ENCODE results near the gene TTC9C.

DNA sequence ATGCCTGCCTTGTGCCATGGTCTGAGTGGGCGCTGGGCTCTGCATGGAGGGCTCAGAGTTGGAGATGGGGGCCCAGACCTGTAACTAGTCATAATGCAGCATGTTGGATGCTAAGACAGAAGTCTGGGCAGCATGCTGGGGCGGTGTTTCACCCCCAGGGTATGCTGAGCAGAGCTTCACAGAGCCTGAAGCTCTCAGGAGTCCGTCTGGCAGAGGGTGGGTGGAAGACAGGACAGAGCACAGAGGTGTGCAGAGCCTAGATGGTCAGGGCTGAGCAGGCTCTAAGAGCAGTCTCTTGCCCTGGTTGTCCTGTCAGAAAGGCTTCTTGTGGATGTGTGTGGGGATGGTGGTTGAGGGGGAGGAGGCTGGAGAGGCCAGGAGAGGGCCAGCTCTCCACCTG lies 50.2 kb downstream of the TTC9C start:
- TF ChIP-seq, protein P1, sequence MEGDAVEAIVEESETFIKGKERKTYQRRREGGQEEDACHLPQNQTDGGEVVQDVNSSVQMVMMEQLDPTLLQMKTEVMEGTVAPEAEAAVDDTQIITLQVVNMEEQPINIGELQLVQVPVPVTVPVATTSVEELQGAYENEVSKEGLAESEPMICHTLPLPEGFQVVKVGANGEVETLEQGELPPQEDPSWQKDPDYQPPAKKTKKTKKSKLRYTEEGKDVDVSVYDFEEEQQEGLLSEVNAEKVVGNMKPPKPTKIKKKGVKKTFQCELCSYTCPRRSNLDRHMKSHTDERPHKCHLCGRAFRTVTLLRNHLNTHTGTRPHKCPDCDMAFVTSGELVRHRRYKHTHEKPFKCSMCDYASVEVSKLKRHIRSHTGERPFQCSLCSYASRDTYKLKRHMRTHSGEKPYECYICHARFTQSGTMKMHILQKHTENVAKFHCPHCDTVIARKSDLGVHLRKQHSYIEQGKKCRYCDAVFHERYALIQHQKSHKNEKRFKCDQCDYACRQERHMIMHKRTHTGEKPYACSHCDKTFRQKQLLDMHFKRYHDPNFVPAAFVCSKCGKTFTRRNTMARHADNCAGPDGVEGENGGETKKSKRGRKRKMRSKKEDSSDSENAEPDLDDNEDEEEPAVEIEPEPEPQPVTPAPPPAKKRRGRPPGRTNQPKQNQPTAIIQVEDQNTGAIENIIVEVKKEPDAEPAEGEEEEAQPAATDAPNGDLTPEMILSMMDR (conservative IDR thresholded peaks at IDR 0.05; ENCODE audit: low read depth, low read length) = no peak
- no peak for TF ChIP-seq EZH2 (IDR thresholded peaks at IDR 0.05; ENCODE audit: low read length, unreplicated experiment)
- TF ChIP-seq EZH2phosphoT487 (IDR thresholded peaks at IDR 0.05; ENCODE audit: borderline replicate concordance, low read length) = no peak

Data from PC-3 (cell line).